H1 (cell line): Measurements from ENCODE around the gene PRPS1. TPM values are rescaled to one million over a fixed set of nuclear protein-coding genes. Genes with fewer than 3 reads are reported as not detected.
"Not testable (repeated sequence)": the region's sequence is repeated elsewhere in the genome, so short reads cannot be mapped to it uniquely, and the experiment has no call there.

Experiments
- CTCF ChIA-PET: fragments of 300-600 bp; sonication (Branson Sonifier 250); formaldehyde crosslinking; loops from one replicate; lab custom pipeline; 2021; ENCODE audit not compliant: partially characterized antibody; lab: Charles Lee
- POLR2A ChIA-PET: fragments of 300-600 bp; sonication (Branson Sonifier 250); formaldehyde crosslinking; loops from one replicate; lab custom pipeline; 2021; ENCODE audit warnings: inconsistent platforms; ENCODE audit not compliant: partially characterized antibody; lab: Charles Lee
- DNase-seq, 2 experiments: peaks; one replicate each; pipeline versions ENCODE4 v3.0.0 to v3.0.0-alpha.2; 2010 to 2022; ENCODE audit warnings: low spot score in 2 of 2, low read depth in 1 of 2, mixed read lengths in 1 of 2
- FAIRE-seq: peaks from 2 replicates; lab custom pipeline; 2011; peaks lifted over from hg19 to GRCh38; lab: Jason Lieb, UNC
- H2AFZ ChIP-seq: 2 replicates; pipeline ENCODE4 v1.8.1; 2012; ENCODE audit warnings: low read length, inconsistent platforms
- H2AK5ac ChIP-seq: 2 replicates; pipeline ENCODE4 v1.6.1; 2013; ENCODE audit warnings: low read depth, low read length
- H2BK120ac ChIP-seq: replicated peaks from 2 replicates; pipeline ENCODE3; 2013; ENCODE audit warnings: low read depth, low read length, inconsistent platforms
- H2BK12ac ChIP-seq: 2 replicates; pipeline ENCODE4 v1.6.1; 2013; ENCODE audit warnings: low read depth, low read length
- H2BK15ac ChIP-seq: 2 replicates; pipeline ENCODE4 v1.6.1; 2013; ENCODE audit warnings: low read length
- H2BK20ac ChIP-seq: 2 replicates; pipeline ENCODE4 v1.6.1; 2013; ENCODE audit warnings: low read length
- H2BK5ac ChIP-seq: 2 replicates; pipeline ENCODE4 v1.6.1; 2013; ENCODE audit warnings: low read depth, low read length
- H3K14ac ChIP-seq: 2 replicates; pipeline ENCODE4 v1.6.1; 2013; ENCODE audit warnings: inconsistent platforms; ENCODE audit not compliant: insufficient read length
- H3K18ac ChIP-seq: 2 replicates; pipeline ENCODE4 v1.6.1; 2013; ENCODE audit warnings: low read length; ENCODE audit errors: extremely low read depth
- H3K23ac ChIP-seq: 2 replicates; pipeline ENCODE4 v1.6.1; 2013; ENCODE audit warnings: inconsistent platforms; ENCODE audit not compliant: insufficient read length
- H3K23me2 ChIP-seq: 2 replicates; pipeline ENCODE4 v1.6.1; 2013; ENCODE audit warnings: low read depth, low read length
- H3K27ac ChIP-seq: 2 replicates; pipeline ENCODE4 v1.6.1; 2011; ENCODE audit warnings: low read depth, low read length, inconsistent platforms
- H3K27me3 ChIP-seq, 4 experiments: replicated peaks in 1 of 4; 1 replicate in 1 of 4; 2 replicates in 3 of 4; pipeline versions ENCODE4 v1.6.1 to v1.8.1; 2011 to 2013; ENCODE audit warnings: low read length in 3 of 4, mild to moderate bottlenecking in 3 of 4, inconsistent platforms in 2 of 4, mixed read lengths in 2 of 4, moderate library complexity in 1 of 4; ENCODE audit not compliant: control insufficient read depth in 3 of 4, insufficient read depth in 3 of 4; ENCODE audit errors: extremely low read depth in 1 of 4
- H3K36me3 ChIP-seq, 4 experiments: 2 replicates each; pipeline versions ENCODE4 v1.6.1 to v1.8.1; 2011 to 2013; ENCODE audit warnings: mild to moderate bottlenecking in 4 of 4, low read length in 3 of 4, moderate library complexity in 2 of 4, control low read depth in 1 of 4, inconsistent platforms in 1 of 4; ENCODE audit not compliant: insufficient read depth in 4 of 4, control insufficient read depth in 2 of 4
- H3K4ac ChIP-seq: replicated peaks from 2 replicates; pipeline ENCODE3; 2013; ENCODE audit warnings: low read length, low read depth, mixed read lengths, inconsistent platforms; ENCODE audit not compliant: insufficient read length
- H3K4me1 ChIP-seq, 4 experiments: replicated peaks in 1 of 4; 1 replicate in 1 of 4; 2 replicates in 3 of 4; pipeline versions ENCODE4 v1.6.1 to v1.8.1; 2011 to 2013; ENCODE audit warnings: low read length in 3 of 4, inconsistent platforms in 2 of 4, mixed read lengths in 1 of 4; ENCODE audit not compliant: insufficient read depth in 4 of 4, control insufficient read depth in 3 of 4
- H3K4me2 ChIP-seq, 2 experiments: 2 replicates each; pipeline versions ENCODE4 v1.6.1 to v1.8.1; 2011 to 2013; ENCODE audit warnings: low read depth in 2 of 2, low read length in 2 of 2, control low read depth in 1 of 2, inconsistent platforms in 1 of 2, mild to moderate bottlenecking in 1 of 2; ENCODE audit not compliant: insufficient read depth in 1 of 2
- H3K4me3 ChIP-seq, 4 experiments: fragments of 200-600, 300-600 bp in 1 of 4; sonication (generic), shearing (Covaris generic), sonication (Bioruptor Twin) in 1 of 4; 2 replicates each; pipeline versions ENCODE4 v1.5.1 to v1.8.1; 2011 to 2016; ENCODE audit warnings: low read length in 4 of 4, low read depth in 3 of 4, control low read depth in 2 of 4, inconsistent platforms in 2 of 4, mild to moderate bottlenecking in 2 of 4, mixed read lengths in 1 of 4, moderate library complexity in 1 of 4; ENCODE audit not compliant: insufficient read depth in 2 of 4; ENCODE audit errors: extremely low read depth in 1 of 4
- H3K56ac ChIP-seq: replicated peaks from 2 replicates; pipeline ENCODE3; 2013; ENCODE audit warnings: low read depth, mild to moderate bottlenecking, mixed read lengths, low read length, inconsistent platforms; ENCODE audit not compliant: insufficient read length
- H3K79me1 ChIP-seq: 2 replicates; pipeline ENCODE4 v1.6.1; 2013; ENCODE audit warnings: low read depth, low read length, control low read depth
- H3K79me2 ChIP-seq, 2 experiments: 2 replicates each; pipeline versions ENCODE4 v1.6.1 to v1.8.1; 2012 to 2013; ENCODE audit warnings: low read length in 2 of 2, mild to moderate bottlenecking in 2 of 2, inconsistent platforms in 1 of 2; ENCODE audit not compliant: insufficient read depth in 2 of 2, control insufficient read depth in 1 of 2
- H3K9ac ChIP-seq, 4 experiments: replicated peaks in 1 of 4; 1 replicate in 1 of 4; 2 replicates in 3 of 4; pipeline versions ENCODE4 v1.6.1 to v1.8.1; 2011 to 2013; ENCODE audit warnings: low read depth in 3 of 4, low read length in 3 of 4, control low read depth in 2 of 4, mild to moderate bottlenecking in 2 of 4, moderate library complexity in 2 of 4, inconsistent platforms in 1 of 4; ENCODE audit errors: extremely low read depth in 1 of 4
- H3K9me3 ChIP-seq, 2 experiments: 2 replicates each; pipeline versions ENCODE4 v1.6.1 to v1.8.1; 2012 to 2013; ENCODE audit warnings: mild to moderate bottlenecking in 2 of 2, moderate library complexity in 2 of 2, control low read depth in 1 of 2, inconsistent platforms in 1 of 2, low read depth in 1 of 2, low read length in 1 of 2, mixed read lengths in 1 of 2; ENCODE audit not compliant: insufficient read depth in 2 of 2
- H4K20me1 ChIP-seq, 2 experiments: replicated peaks in 1 of 2; 2 replicates each; pipeline versions ENCODE3 to v1.8.1; 2011 to 2013; ENCODE audit warnings: inconsistent platforms in 2 of 2, low read length in 2 of 2, mild to moderate bottlenecking in 1 of 2; ENCODE audit not compliant: insufficient read depth in 2 of 2, control insufficient read depth in 1 of 2
- H4K5ac ChIP-seq: 2 replicates; pipeline ENCODE4 v1.6.1; 2013; ENCODE audit warnings: low read length, low read depth, mixed read lengths, inconsistent platforms; ENCODE audit not compliant: insufficient read length
- H4K8ac ChIP-seq: 2 replicates; pipeline ENCODE4 v1.8.0; 2013; ENCODE audit warnings: mild to moderate bottlenecking, moderate library complexity, low read length, inconsistent platforms; ENCODE audit not compliant: insufficient read depth; ENCODE audit errors: extremely low read depth
- H4K91ac ChIP-seq: replicated peaks from 2 replicates; pipeline ENCODE3; 2013; ENCODE audit warnings: low read length, mixed read lengths, inconsistent platforms; ENCODE audit not compliant: insufficient read length
- ASH2L ChIP-seq: fragments of 200-600, 300-600 bp; sonication (generic); IDR thresholded peaks from one replicate; pipeline ENCODE4 v1.7.1; 2017; ENCODE audit warnings: low read length
- ATF2 ChIP-seq: IDR thresholded peaks from 2 replicates; pipeline ENCODE4 v1.6.1; 2012; ENCODE audit warnings: low read length, inconsistent platforms
- CHD2 ChIP-seq: IDR thresholded peaks from 2 replicates; pipeline ENCODE4 v1.6.1; 2012; ENCODE audit warnings: low read length, improper control_type of control experiment
- NRF1 ChIP-seq: IDR thresholded peaks from 2 replicates; pipeline ENCODE4 v1.6.1; 2011; ENCODE audit warnings: mild to moderate bottlenecking, low read depth, low read length, improper control_type of control experiment
- RBBP5 ChIP-seq: IDR thresholded peaks from 2 replicates; pipeline ENCODE4 v1.7.1; 2012; ENCODE audit warnings: low read depth, mild to moderate bottlenecking, inconsistent platforms, low read length, moderate library complexity, borderline replicate concordance
- SP1 ChIP-seq: IDR thresholded peaks from 2 replicates; pipeline ENCODE4 v1.6.1; 2011; ENCODE audit warnings: low read depth, low read length
- ZNF274 ChIP-seq: IDR thresholded peaks from 2 replicates; pipeline ENCODE4 v1.7.0; 2012; ENCODE audit warnings: low read length, borderline replicate concordance; ENCODE audit errors: extremely low read depth
- WGBS, 2 experiments: shearing (Covaris generic) in 1 of 2; methylation state at CpG; one replicate each; pipeline versions ENCODE4 v1.1.6 to v1.1.7; 2013 to 2015; ENCODE audit warnings: low lambda C conversion rate in 2 of 2, mixed read lengths in 2 of 2, inconsistent platforms in 1 of 2, low coverage in 1 of 2, missing lambda C conversion rate in 1 of 2; ENCODE audit not compliant: insufficient replicate concordance in 2 of 2, insufficient coverage in 1 of 2, insufficient read length in 1 of 2; ENCODE audit errors: extremely low coverage in 1 of 2, missing lambda C conversion rate in 1 of 2; 5-methylcytosine and 5-hydroxymethylcytosine counted together
- polyA plus RNA-seq, 7 experiments: library from polyadenylated mRNA; depleted of rRNA in 3 of 7; stranded (reverse) in 5 of 7; unstranded in 2 of 7; fragments of >200 nt in 5 of 7; fragments of 200-250 nt in 2 of 7; gene quantifications; 1 replicate in 5 of 7; 2 replicates in 1 of 7; 4 replicates in 1 of 7; pipeline versions ENCODE4 v1.2.1 to v1.2.3, GENCODE V29; 2011 to 2013; ENCODE audit warnings: missing spikeins in 2 of 7, mixed read lengths in 2 of 7
- total RNA-seq: library from RNA; stranded (reverse); fragmentation: NEBNext Ultra II Directional; extraction: Animal tissue kit (Norgen Biotek cat#: 25700); gene quantifications from 2 replicates; pipeline ENCODE4 v1.2.1, GENCODE V29; 2021

The PRPS1 gene
- total and polyA plus RNA-seq, 2 of the 8 experiments (the other 6 are each of a cell fraction or from before 2014, with no cell fraction given), result 90.1 to 110 TPM

GRCh38 chrX:107603429-107604159 is 24.7 kb upstream of the PRPS1 start (continued):
- no peak for TF ChIP-seq RBBP5
- TF ChIP-seq NRF1, result no peak
- TF ChIP-seq ZNF274, result no peak
- no peak for TF ChIP-seq SP1
- TF ChIP-seq ATF2, result no peak
- no peak for TF ChIP-seq CHD2
- no peak for TF ChIP-seq ASH2L
- TF ChIP-seq, all 59 proteins: peak for 0

GRCh38 chrX:107609061-107609460 is 19.2 kb upstream of the PRPS1 start:
- H3K36me3 ChIP-seq, H3K9me3 ChIP-seq, POLR2A ChIA-PET, H3K27me3 ChIP-seq, H3K9ac ChIP-seq, H2BK12ac ChIP-seq, H3K23ac ChIP-seq, H3K4me3 ChIP-seq, H3K4ac ChIP-seq, H3K4me1 ChIP-seq, H3K18ac ChIP-seq, H2AFZ ChIP-seq, H4K20me1 ChIP-seq, H2BK120ac ChIP-seq, FAIRE-seq, H4K91ac ChIP-seq, H3K23me2 ChIP-seq, H3K27ac ChIP-seq, H3K79me2 ChIP-seq, H3K4me2 ChIP-seq, H2BK20ac ChIP-seq, H2BK5ac ChIP-seq, DNase-seq, H3K56ac ChIP-seq, H2AK5ac ChIP-seq, H3K79me1 ChIP-seq, H4K5ac ChIP-seq, H2BK15ac ChIP-seq, CTCF ChIA-PET, H4K8ac ChIP-seq, H3K14ac ChIP-seq: not testable (repeated sequence)
- 90% methylated on average over 2 of the region's 5 CpGs; no CpG with 5 or more reads in 1 of the 2 experiments for WGBS, 2 experiments
